GM12865 (cell line): ENCODE data around the gene SLC12A9.

Source experiments
- DNase-seq: peaks from one replicate; pipeline ENCODE4 v3.0.0; 2010; ENCODE audit warnings: low read depth
- H3K4me3 ChIP-seq: 2 replicates; pipeline ENCODE4 v1.5.1; 2011; ENCODE audit warnings: mild to moderate bottlenecking, low read depth, low read length, control low read depth
- CTCF ChIP-seq: IDR thresholded peaks from 2 replicates; pipeline ENCODE4 v1.5.1; 2011; ENCODE audit warnings: low read length, control low read depth, low read depth, inconsistent platforms; ENCODE audit not compliant: insufficient read depth; ENCODE audit errors: missing control alignments

SLC12A9 gene

GRCh38 chr7:100879685-100880261 is 27.3 kb downstream of the SLC12A9 start:
- no peak for TF ChIP-seq CTCF
- no peak for DNase-seq
- H3K4me3 ChIP-seq, result no peak overlapping the region

GRCh38 chr7:100880645-100881044 is 28.1 kb downstream of the SLC12A9 start:
- DNase-seq, result no peak
- no peak for TF ChIP-seq CTCF
- H3K4me3 ChIP-seq, result no peak overlapping the region

GRCh38 chr7:100881136-100881535 is 28.6 kb downstream of the SLC12A9 start:
- TF ChIP-seq CTCF, result no peak
- H3K4me3 ChIP-seq, result no peak overlapping the region
- no peak for DNase-seq

GRCh38 chr7:100882201-100882600 is 29.7 kb downstream of the SLC12A9 start:
- H3K4me3 ChIP-seq, result no peak overlapping the region
- TF ChIP-seq CTCF, result no peak
- no peak for DNase-seq

GRCh38 chr7:100882785-100883526 is 30.4 kb downstream of the SLC12A9 start:
- no peak overlapping the region for H3K4me3 ChIP-seq
- no peak for TF ChIP-seq CTCF
- DNase-seq, result no peak

- no peak for TF ChIP-seq CTCF
- DNase-seq, result no peak
- H3K4me3 ChIP-seq, result no peak overlapping the region
Observed at GRCh38 chr7:100884736-100885439, 32.4 kb downstream of the SLC12A9 start.
